GM19455 (cell line): ENCODE measurements around the gene EPAS1.

Experiments
- ATAC-seq: cut with Tn5 transposase; IDR thresholded peaks from one replicate; pipeline ENCODE4 v1.9.1; 2021; ENCODE audit not compliant: unreplicated experiment

Gene EPAS1

GRCh38 chr2:46361920-46362666 lies 64.9 kb downstream of the EPAS1 start:
- no peak for ATAC-seq

GRCh38 chr2:46362667-46363012 lies 65.4 kb downstream of the EPAS1 start:
- ATAC-seq: no peak

- no peak for ATAC-seq
These were observed 66.4 kb downstream of the EPAS1 start for GRCh38 chr2:46363535-46364170.

- no peak for ATAC-seq
These were observed 67.7 kb downstream of the EPAS1 start for GRCh38 chr2:46364797-46365457.

GRCh38 chr2:46365913-46366667 lies 68.9 kb downstream of the EPAS1 start:
- no peak for ATAC-seq

- no peak for ATAC-seq
These were observed 69.5 kb downstream of the EPAS1 start for GRCh38 chr2:46366668-46367052.

- ATAC-seq: no peak
These were observed 70.1 kb downstream of the EPAS1 start for GRCh38 chr2:46367286-46367685.

- no peak for ATAC-seq
These were observed 71.2 kb downstream of the EPAS1 start for GRCh38 chr2:46368401-46368800.

- no peak for ATAC-seq
These were observed 72.6 kb downstream of the EPAS1 start for GRCh38 chr2:46369783-46370182.

GRCh38 chr2:46371854-46372253 lies 74.6 kb downstream of the EPAS1 start:
- ATAC-seq: no peak

- no peak for ATAC-seq
These were observed 75.3 kb downstream of the EPAS1 start for GRCh38 chr2:46372475-46372874.

- ATAC-seq: no peak
These were observed 76.0 kb downstream of the EPAS1 start for GRCh38 chr2:46373238-46373637.

GRCh38 chr2:46375566-46376125 lies 78.4 kb downstream of the EPAS1 start:
- no peak for ATAC-seq

- ATAC-seq: no peak
These were observed 79.4 kb downstream of the EPAS1 start for GRCh38 chr2:46376586-46376985.

- no peak for ATAC-seq
These were observed 79.9 kb downstream of the EPAS1 start for GRCh38 chr2:46377101-46377581.

- no peak for ATAC-seq
These were observed 80.7 kb downstream of the EPAS1 start for GRCh38 chr2:46377666-46378560.

- no peak for ATAC-seq
These were observed 81.4 kb downstream of the EPAS1 start for GRCh38 chr2:46378616-46379015.

- no peak for ATAC-seq
These were observed 82.2 kb downstream of the EPAS1 start for GRCh38 chr2:46379213-46380037.
